ENCODE data around the gene PRKRIP1. TPM values are rescaled to one million over a fixed set of nuclear protein-coding genes. Genes with fewer than 3 reads are reported as not detected.
A peak's percentile ranks its signal among the peaks of the same experiment; 100 is the strongest.
"Not testable (repeated sequence)": the region's sequence is repeated elsewhere in the genome, so short reads cannot be mapped to it uniquely, and the experiment has no call there.

PRKRIP1 gene
- total RNA-seq, 2 experiments from 2014 or later, result 27.2 to 28.3 TPM

- Mint-ChIP-seq H3K36me3 (ENCODE audit: low read depth) (peaks cover 75% of the 10 kb centered on the region), H3K4me1 (peaks cover 34% of the 10 kb centered on the region), H3K27ac (peak overlapping the region; percentile 28)
- not testable (repeated sequence) for H3K9me3 Mint-ChIP-seq, H3K4me3 Mint-ChIP-seq, DNase-seq, H3K27me3 Mint-ChIP-seq
- ChIA-PET CTCF (interaction anchor here (1.6 kb wide), 1 partner anchor 18 kb away, joined by 4 read pairs; no protein-coding TSS in a partner anchor), POLR2A (interaction anchor here (1.9 to 9.6 kb wide), 3 partner anchors 18 to 26 kb away, joined by 4 to 226 read pairs (median 9); no protein-coding TSS in a partner anchor)
Measured at GRCh38 chr7:102408530-102408929, 12.4 kb downstream of the PRKRIP1 start.

GRCh38 chr7:102409340-102409739 is 13.2 kb downstream of the PRKRIP1 start:
- Mint-ChIP-seq H3K36me3 (ENCODE audit: low read depth) (peaks cover 70% of the 10 kb centered on the region), H3K4me1 (peaks cover 36% of the 10 kb centered on the region), H3K27ac (peak overlapping the region; percentile 41), H3K27me3 (no peaks in the 10 kb centered on the region), H3K4me3 (no peak overlapping the region), H3K9me3 (no peaks in the 10 kb centered on the region)
- ChIA-PET POLR2A (interaction anchor here (1.5 to 9.6 kb wide), 3 partner anchors 17 to 25 kb away, joined by 4 to 226 read pairs (median 4); no protein-coding TSS in a partner anchor), CTCF (interaction anchor here (0.6 to 3.7 kb wide), 4 partner anchors 17 to 57 kb away, joined by 4 to 22 read pairs (median 6); no protein-coding TSS in a partner anchor)
- no peak for DNase-seq

GRCh38 chr7:102410123-102410522 is 14.0 kb downstream of the PRKRIP1 start:
- DNase-seq, result no peak
- Mint-ChIP-seq H3K9me3 (no peaks in the 10 kb centered on the region), H3K4me1 (peaks cover 40% of the 10 kb centered on the region), H3K27me3 (no peaks in the 10 kb centered on the region), H3K4me3 (no peak overlapping the region), H3K36me3 (ENCODE audit: low read depth) (peaks cover 70% of the 10 kb centered on the region), H3K27ac (peak overlapping the region; percentile 42)
- ChIA-PET POLR2A (interaction anchor here (1.5 to 9.6 kb wide), 2 partner anchors 16 to 20 kb away, joined by 4 to 226 read pairs; no protein-coding TSS in a partner anchor), CTCF (interaction anchor here (1.2 to 3.7 kb wide), 4 partner anchors 13 to 56 kb away, joined by 3 to 22 read pairs (median 14); partner anchors contain the start of gene ORAI2)

GRCh38 chr7:102410918-102411317 is 14.8 kb downstream of the PRKRIP1 start:
- ChIA-PET CTCF (interaction anchor here (0.6 to 3.7 kb wide), 6 partner anchors 14 to 56 kb away, joined by 3 to 22 read pairs (median 5); partner anchors contain the start of gene ORAI2), POLR2A (interaction anchor here (0.9 to 9.6 kb wide), 3 partner anchors 15 to 46 kb away, joined by 3 to 226 read pairs (median 4); partner anchors contain the start of gene ORAI2)
- Mint-ChIP-seq H3K27me3 (no peaks in the 10 kb centered on the region), H3K4me3 (no peak overlapping the region), H3K4me1 (peaks cover 48% of the 10 kb centered on the region), H3K27ac (peak overlapping the region; percentile 61), H3K36me3 (ENCODE audit: low read depth) (peaks cover 71% of the 10 kb centered on the region), H3K9me3 (no peaks in the 10 kb centered on the region)
- no peak for DNase-seq

GRCh38 chr7:102412548-102412947 is 16.4 kb downstream of the PRKRIP1 start:
- H3K27me3 Mint-ChIP-seq, result no peaks in the 10 kb centered on the region
- peaks cover 71% of the 10 kb centered on the region for H3K36me3 Mint-ChIP-seq (ENCODE audit: low read depth)
- H3K4me1 Mint-ChIP-seq, result peaks cover 64% of the 10 kb centered on the region
- POLR2A ChIA-PET, result interaction anchor here (0.9 to 9.6 kb wide), 5 partner anchors 14 to 105 kb away, joined by 3 to 226 read pairs (median 5); partner anchors contain the start of gene ORAI2
- H3K9me3 Mint-ChIP-seq, result no peaks in the 10 kb centered on the region
- CTCF ChIA-PET, result interaction anchor here (0.7 to 7.2 kb wide), 14 partner anchors 8 to 1559 kb away, joined by 3 to 57 read pairs (median 4); partner anchors contain the start of gene ORAI2
- no peak overlapping the region for H3K4me3 Mint-ChIP-seq
- DNase-seq, result peak; percentile 51
- no peak overlapping the region for H3K27ac Mint-ChIP-seq

- ChIA-PET CTCF (interaction anchor here (0.7 to 7.2 kb wide), 13 partner anchors 8 to 1559 kb away, joined by 3 to 57 read pairs (median 10); partner anchors contain the start of gene ORAI2), POLR2A (interaction anchor here (0.9 to 9.6 kb wide), 6 partner anchors 13 to 106 kb away, joined by 3 to 226 read pairs (median 12); partner anchors contain the start of genes ALKBH4, LRWD1 and ORAI2)
- Mint-ChIP-seq H3K9me3 (no peaks in the 10 kb centered on the region), H3K36me3 (ENCODE audit: low read depth) (peaks cover 66% of the 10 kb centered on the region), H3K4me3 (no peak overlapping the region), H3K27me3 (no peaks in the 10 kb centered on the region), H3K27ac (no peak overlapping the region), H3K4me1 (peaks cover 62% of the 10 kb centered on the region)
- DNase-seq, result no peak
Measured at GRCh38 chr7:102413091-102413490, 16.9 kb downstream of the PRKRIP1 start.

GRCh38 chr7:102413611-102414010 is 17.4 kb downstream of the PRKRIP1 start:
- H3K9me3 Mint-ChIP-seq, result no peaks in the 10 kb centered on the region
- H3K4me3 Mint-ChIP-seq, result no peak overlapping the region
- ChIA-PET POLR2A (interaction anchor here (3.3 to 9.6 kb wide), 3 partner anchors 13 to 51 kb away, joined by 18 to 226 read pairs (median 67); partner anchors contain the start of genes ALKBH4, LRWD1 and ORAI2), CTCF (interaction anchor here (1.3 to 7.2 kb wide), 7 partner anchors 9 to 53 kb away, joined by 3 to 57 read pairs (median 17); no protein-coding TSS in a partner anchor)
- H3K36me3 Mint-ChIP-seq (ENCODE audit: low read depth), result peaks cover 64% of the 10 kb centered on the region
- DNase-seq, result no peak
- peak overlapping the region; percentile 10 for H3K27ac Mint-ChIP-seq
- no peaks in the 10 kb centered on the region for H3K27me3 Mint-ChIP-seq
- H3K4me1 Mint-ChIP-seq, result peaks cover 62% of the 10 kb centered on the region

GRCh38 chr7:102415685-102416225 is 19.6 kb downstream of the PRKRIP1 start:
- ChIA-PET POLR2A (interaction anchor here (0.8 to 9.6 kb wide), 8 partner anchors 9 to 55 kb away, joined by 3 to 226 read pairs (median 12); partner anchors contain the start of genes ALKBH4, LRWD1, ORAI2 and PRKRIP1), CTCF (interaction anchor here (0.7 to 7.2 kb wide), 11 partner anchors 8 to 51 kb away, joined by 4 to 57 read pairs (median 6); partner anchors contain the start of gene ORAI2)
- no peaks in the 10 kb centered on the region for H3K27me3 Mint-ChIP-seq
- H3K27ac Mint-ChIP-seq, result peak overlapping the region; percentile 99
- no peaks in the 10 kb centered on the region for H3K9me3 Mint-ChIP-seq
- DNase-seq, result peak; percentile 88
- peaks cover 62% of the 10 kb centered on the region for H3K36me3 Mint-ChIP-seq (ENCODE audit: low read depth)
- H3K4me1 Mint-ChIP-seq, result peaks cover 69% of the 10 kb centered on the region
- H3K4me3 Mint-ChIP-seq, result peak overlapping the region; percentile 69

GRCh38 chr7:102416406-102416805 is 20.2 kb downstream of the PRKRIP1 start:
- Mint-ChIP-seq H3K36me3 (ENCODE audit: low read depth) (peaks cover 62% of the 10 kb centered on the region), H3K4me1 (peaks cover 73% of the 10 kb centered on the region), H3K27me3 (no peaks in the 10 kb centered on the region), H3K27ac (peak overlapping the region; percentile 99), H3K9me3 (no peaks in the 10 kb centered on the region), H3K4me3 (peak overlapping the region; percentile 69)
- POLR2A ChIA-PET, result interaction anchor here (0.8 to 9.6 kb wide), 7 partner anchors 10 to 55 kb away, joined by 3 to 226 read pairs (median 18); partner anchors contain the start of genes ALKBH4, LRWD1, ORAI2 and PRKRIP1
- DNase-seq, result no peak
- CTCF ChIA-PET, result interaction anchor here (1.2 to 7.2 kb wide), 10 partner anchors 9 to 50 kb away, joined by 4 to 57 read pairs (median 7); partner anchors contain the start of gene ORAI2

GRCh38 chr7:102417105-102417504 is 20.9 kb downstream of the PRKRIP1 start:
- H3K36me3 Mint-ChIP-seq (ENCODE audit: low read depth), result peaks cover 59% of the 10 kb centered on the region

GRCh38 chr7:102418592-102418991 is 22.4 kb downstream of the PRKRIP1 start:
- H3K27me3 Mint-ChIP-seq, result no peaks in the 10 kb centered on the region
- ChIA-PET CTCF (interaction anchor here (7.2 kb wide), 1 partner anchor 14 kb away, joined by 57 read pairs; no protein-coding TSS in a partner anchor), POLR2A (interaction anchor here (1.0 kb wide), 1 partner anchor 15 kb away, joined by 5 read pairs; the partner anchor contains the start of gene ORAI2)
- H3K4me3 Mint-ChIP-seq, result no peak overlapping the region
- peak overlapping the region; percentile 68 for H3K27ac Mint-ChIP-seq
- H3K9me3 Mint-ChIP-seq, result no peaks in the 10 kb centered on the region
- H3K4me1 Mint-ChIP-seq, result peaks cover 68% of the 10 kb centered on the region
- DNase-seq, result no peak
- H3K36me3 Mint-ChIP-seq (ENCODE audit: low read depth), result peaks cover 58% of the 10 kb centered on the region

More at GRCh38 chr7:102417105-102417504, 20.9 kb downstream of the PRKRIP1 start:
- Mint-ChIP-seq H3K4me1 (peaks cover 75% of the 10 kb centered on the region), H3K27ac (peak overlapping the region; percentile 99), H3K9me3 (no peaks in the 10 kb centered on the region), H3K27me3 (no peaks in the 10 kb centered on the region), H3K4me3 (no peak overlapping the region)
- POLR2A ChIA-PET, result interaction anchor here (3.1 to 9.6 kb wide), 2 partner anchors 9 to 21 kb away, joined by 19 to 226 read pairs; partner anchors contain the start of gene PRKRIP1
- no peak for DNase-seq
- CTCF ChIA-PET, result interaction anchor here (0.9 to 7.2 kb wide), 3 partner anchors 9 to 49 kb away, joined by 5 to 57 read pairs (median 26); no protein-coding TSS in a partner anchor

- POLR2A ChIA-PET, result no interaction called here
- peaks cover 62% of the 10 kb centered on the region for H3K36me3 Mint-ChIP-seq (ENCODE audit: low read depth)
- no peaks in the 10 kb centered on the region for H3K27me3 Mint-ChIP-seq
- CTCF ChIA-PET, result no interaction called here
- no peak overlapping the region for H3K4me3 Mint-ChIP-seq
- H3K27ac Mint-ChIP-seq, result no peak overlapping the region
- DNase-seq, result no peak
- peaks cover 66% of the 10 kb centered on the region for H3K4me1 Mint-ChIP-seq
- no peaks in the 10 kb centered on the region for H3K9me3 Mint-ChIP-seq
Measured at GRCh38 chr7:102421706-102422240, 25.6 kb downstream of the PRKRIP1 start.
